Measurements from ENCODE around the gene COQ7.
A peak's percentile ranks its signal among the peaks of the same experiment; 100 is the strongest.

COQ7 gene

DNA sequence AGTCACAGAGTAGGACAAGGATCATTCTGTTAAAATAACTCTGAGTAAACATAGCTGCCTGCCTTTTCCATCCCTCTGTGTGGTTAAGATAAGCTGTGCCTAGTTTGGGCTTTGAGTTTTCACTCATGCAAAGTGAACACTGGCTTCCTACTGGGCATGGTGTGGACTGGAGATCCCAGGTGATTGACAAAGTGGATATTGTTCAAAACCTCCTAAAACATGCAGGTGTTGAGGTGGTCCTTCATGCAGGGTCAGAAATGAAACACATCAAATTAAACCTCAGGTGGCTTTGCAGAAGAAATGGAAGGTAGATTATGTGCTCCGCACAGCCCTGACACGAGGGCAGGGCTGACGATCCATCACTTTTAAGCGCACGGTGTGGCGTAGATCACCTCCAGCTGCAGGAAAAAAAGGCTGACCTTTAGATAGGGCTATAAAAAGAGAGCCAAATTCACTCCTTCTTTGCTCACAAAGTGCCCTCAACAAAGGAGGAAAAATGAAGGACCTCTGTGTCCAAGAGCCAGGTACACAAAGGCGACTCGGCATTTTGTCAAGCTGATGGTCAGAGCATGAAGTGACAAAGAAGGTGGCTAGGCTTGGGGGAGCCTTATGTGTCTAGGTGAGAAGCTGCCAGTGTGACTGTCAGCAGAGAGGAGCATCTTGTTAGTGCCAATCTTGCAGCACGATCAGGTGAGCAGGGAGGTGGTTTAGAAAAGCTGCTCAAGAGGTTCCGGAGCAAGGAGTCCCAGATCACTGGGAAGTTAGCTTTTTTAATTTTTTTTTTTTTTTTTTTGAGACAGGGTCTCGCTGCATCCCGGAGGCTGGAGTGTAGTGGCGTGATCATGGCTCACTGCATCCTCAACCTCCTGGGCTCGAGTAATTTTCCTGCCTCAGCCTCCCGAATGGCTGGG is 26.5 kb downstream of the COQ7 start:
- TF ChIP-seq ZNF274 (IDR thresholded peaks at IDR 0.05; ENCODE audit: low read depth, low read length) (no peak), SUZ12 (IDR thresholded peaks at IDR 0.05; ENCODE audit: extremely low read depth, insufficient read depth, insufficient read length) (no peak)
- Histone ChIP-seq H3K4me1 (ENCODE audit: insufficient read depth, insufficient read length) (peaks cover 4% of the 10 kb centered on the region), H3K4me3 (ENCODE audit: insufficient read length, low read depth) (no peak overlapping the region), H3K36me3 (ENCODE audit: insufficient read depth, insufficient read length, low read length) (no peaks in the 10 kb centered on the region), H3K9me3 (ENCODE audit: insufficient read depth, low read length) (peaks cover 11% of the 10 kb centered on the region), H3K27me3 (ENCODE audit: insufficient read depth, insufficient read length) (no peaks in the 10 kb centered on the region), H3K9ac (ENCODE audit: insufficient read length, low read depth) (no peak overlapping the region)
- no peak for DNase-seq (ENCODE audit: low read depth, low spot score)

DNA sequence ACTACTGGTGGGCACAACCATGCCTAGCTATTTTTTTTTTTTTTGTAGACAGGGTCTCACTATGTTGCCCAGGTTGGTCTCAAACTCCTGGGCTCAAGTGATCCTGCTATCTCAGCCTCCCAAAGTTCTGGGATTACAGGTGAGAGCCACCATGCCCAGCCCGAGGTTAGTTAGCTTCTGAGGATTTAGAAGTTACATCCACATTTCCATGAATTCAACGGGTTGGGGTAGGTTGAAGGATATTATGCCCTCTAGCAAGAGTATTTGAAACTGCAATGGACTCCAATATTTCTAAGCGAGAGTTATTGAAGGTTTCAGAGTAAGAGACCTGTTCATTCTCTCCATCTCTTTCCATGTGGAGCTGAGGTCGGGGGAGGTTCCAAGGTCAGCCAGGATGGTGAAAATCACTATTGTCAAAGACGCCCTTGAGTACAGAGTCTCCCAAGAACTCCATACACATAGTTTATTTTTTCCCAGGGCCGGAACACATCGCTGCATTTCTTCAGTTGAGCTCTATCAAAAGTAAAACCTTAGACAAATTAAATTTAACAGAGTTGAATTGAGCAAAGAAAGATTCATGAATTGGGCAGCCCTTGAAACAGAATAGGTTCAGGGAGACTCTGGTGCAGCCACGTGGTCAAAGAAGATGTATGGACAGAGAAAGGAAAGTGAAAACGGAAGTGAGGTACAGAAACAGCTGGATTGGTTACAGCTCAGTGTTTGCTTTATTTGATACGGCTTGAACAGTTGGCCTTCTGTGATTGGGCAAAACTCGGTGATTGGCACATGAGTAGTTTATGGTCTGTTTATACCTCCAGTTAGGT is 27.3 kb downstream of the COQ7 start:
- H3K9ac ChIP-seq (ENCODE audit: insufficient read length, low read depth), result no peak overlapping the region

GRCh38 chr16:19095654-19096053 is 28.2 kb downstream of the COQ7 start:
- H3K9ac ChIP-seq (ENCODE audit: insufficient read length, low read depth), result no peak overlapping the region
- peaks cover 16% of the 10 kb centered on the region for H3K9me3 ChIP-seq (ENCODE audit: insufficient read depth, low read length)
- no peaks in the 10 kb centered on the region for H3K36me3 ChIP-seq (ENCODE audit: insufficient read depth, insufficient read length, low read length)
- no peaks in the 10 kb centered on the region for H3K27me3 ChIP-seq (ENCODE audit: insufficient read depth, insufficient read length)
- H3K4me1 ChIP-seq (ENCODE audit: insufficient read depth, insufficient read length), result peaks cover 4% of the 10 kb centered on the region
- TF ChIP-seq SUZ12 (IDR thresholded peaks at IDR 0.05; ENCODE audit: extremely low read depth, insufficient read depth, insufficient read length), result no peak
- TF ChIP-seq YY1 (IDR thresholded peaks at IDR 0.05; ENCODE audit: insufficient read depth, insufficient read length), result no peak
- no peak for TF ChIP-seq ZNF274 (IDR thresholded peaks at IDR 0.05; ENCODE audit: low read depth, low read length)
- DNase-seq (ENCODE audit: low read depth, low spot score), result peak; percentile 66
- no peak overlapping the region for H3K4me3 ChIP-seq (ENCODE audit: insufficient read length, low read depth)

More for the DNA sequence above, 27.3 kb downstream of the COQ7 start:
- H3K4me1 ChIP-seq (ENCODE audit: insufficient read depth, insufficient read length), result peaks cover 4% of the 10 kb centered on the region
- H3K27me3 ChIP-seq (ENCODE audit: insufficient read depth, insufficient read length), result no peaks in the 10 kb centered on the region
- DNase-seq (ENCODE audit: low read depth, low spot score), result no peak
- peaks cover 11% of the 10 kb centered on the region for H3K9me3 ChIP-seq (ENCODE audit: insufficient read depth, low read length)
- TF ChIP-seq ZNF274 (IDR thresholded peaks at IDR 0.05; ENCODE audit: low read depth, low read length) (no peak), YY1 (IDR thresholded peaks at IDR 0.05; ENCODE audit: insufficient read depth, insufficient read length) (no peak)
- H3K4me3 ChIP-seq (ENCODE audit: insufficient read length, low read depth), result no peak overlapping the region
- H3K36me3 ChIP-seq (ENCODE audit: insufficient read depth, insufficient read length, low read length), result no peaks in the 10 kb centered on the region

- no peak for DNase-seq (ENCODE audit: low read depth, low spot score)
- no peaks in the 10 kb centered on the region for H3K27me3 ChIP-seq (ENCODE audit: insufficient read depth, insufficient read length)
- H3K36me3 ChIP-seq (ENCODE audit: insufficient read depth, insufficient read length, low read length), result no peaks in the 10 kb centered on the region
- no peak overlapping the region for H3K4me3 ChIP-seq (ENCODE audit: insufficient read length, low read depth)
- peaks cover 16% of the 10 kb centered on the region for H3K9me3 ChIP-seq (ENCODE audit: insufficient read depth, low read length)
- TF ChIP-seq SUZ12 (IDR thresholded peaks at IDR 0.05; ENCODE audit: extremely low read depth, insufficient read depth, insufficient read length), result no peak
- TF ChIP-seq YY1 (IDR thresholded peaks at IDR 0.05; ENCODE audit: insufficient read depth, insufficient read length), result no peak
- H3K4me1 ChIP-seq (ENCODE audit: insufficient read depth, insufficient read length), result peaks cover 4% of the 10 kb centered on the region
- no peak overlapping the region for H3K9ac ChIP-seq (ENCODE audit: insufficient read length, low read depth)
Observed at GRCh38 chr16:19098173-19098572, 30.8 kb downstream of the COQ7 start.

DNA sequence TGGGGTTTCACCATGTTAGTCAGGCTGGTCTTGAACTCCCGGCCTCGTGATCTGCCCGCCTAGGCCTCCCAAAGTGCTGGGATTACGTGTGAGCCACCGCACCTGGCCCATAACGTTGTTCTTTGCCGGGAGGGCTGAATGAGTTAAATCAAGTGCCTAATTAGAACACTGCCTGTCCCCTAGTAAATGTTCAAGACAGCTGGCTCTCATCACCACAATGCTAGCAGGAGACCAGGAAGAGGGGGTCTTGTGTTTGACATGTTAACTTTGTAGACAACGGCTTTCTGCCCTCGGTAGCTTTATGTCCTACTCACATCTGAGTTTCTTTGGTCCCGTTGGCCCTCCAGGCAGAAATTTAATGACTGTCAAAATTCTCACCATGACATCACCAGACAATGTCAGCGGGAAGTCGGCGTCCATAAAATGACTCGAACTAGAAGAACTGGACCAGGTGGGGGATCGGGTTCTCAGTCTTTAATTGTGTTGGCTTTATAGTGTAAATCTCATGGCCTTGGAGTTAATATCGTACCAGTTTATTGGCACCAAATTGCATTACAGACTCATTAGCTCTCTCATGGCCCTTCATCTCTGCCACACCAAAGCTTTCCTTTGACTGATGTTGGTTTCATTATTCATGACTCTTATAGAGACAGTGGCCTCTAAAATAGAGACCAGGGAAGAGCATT is 34.9 kb downstream of the COQ7 start:
- no peak for TF ChIP-seq SUZ12 (IDR thresholded peaks at IDR 0.05; ENCODE audit: extremely low read depth, insufficient read depth, insufficient read length)
- no peak for TF ChIP-seq ZNF274 (IDR thresholded peaks at IDR 0.05; ENCODE audit: low read depth, low read length)
- TF ChIP-seq YY1 (IDR thresholded peaks at IDR 0.05; ENCODE audit: insufficient read depth, insufficient read length), result no peak

GRCh38 chr16:19104607-19105006 is 37.2 kb downstream of the COQ7 start:
- peaks cover 11% of the 10 kb centered on the region for H3K4me1 ChIP-seq (ENCODE audit: insufficient read depth, insufficient read length)
- no peak overlapping the region for H3K4me3 ChIP-seq (ENCODE audit: insufficient read length, low read depth)
- H3K9me3 ChIP-seq (ENCODE audit: insufficient read depth, low read length), result peaks cover 4% of the 10 kb centered on the region; the same call in 1 of the 2 replicates
- no peak for DNase-seq (ENCODE audit: low read depth, low spot score)
- H3K9ac ChIP-seq (ENCODE audit: insufficient read length, low read depth), result no peak overlapping the region
- TF ChIP-seq SUZ12 (IDR thresholded peaks at IDR 0.05; ENCODE audit: extremely low read depth, insufficient read depth, insufficient read length) (no peak), YY1 (IDR thresholded peaks at IDR 0.05; ENCODE audit: insufficient read depth, insufficient read length) (no peak), ZNF274 (IDR thresholded peaks at IDR 0.05; ENCODE audit: low read depth, low read length) (no peak)
- no peaks in the 10 kb centered on the region for H3K27me3 ChIP-seq (ENCODE audit: insufficient read depth, insufficient read length)
- no peaks in the 10 kb centered on the region for H3K36me3 ChIP-seq (ENCODE audit: insufficient read depth, insufficient read length, low read length)

More for the DNA sequence above, 34.9 kb downstream of the COQ7 start:
- DNase-seq (ENCODE audit: low read depth, low spot score), result no peak
- no peaks in the 10 kb centered on the region for H3K36me3 ChIP-seq (ENCODE audit: insufficient read depth, insufficient read length, low read length)
- H3K9ac ChIP-seq (ENCODE audit: insufficient read length, low read depth), result no peak overlapping the region
- H3K4me1 ChIP-seq (ENCODE audit: insufficient read depth, insufficient read length), result peaks cover 11% of the 10 kb centered on the region
- H3K4me3 ChIP-seq (ENCODE audit: insufficient read length, low read depth), result no peak overlapping the region
- H3K27me3 ChIP-seq (ENCODE audit: insufficient read depth, insufficient read length), result no peaks in the 10 kb centered on the region
- peaks cover 16% of the 10 kb centered on the region for H3K9me3 ChIP-seq (ENCODE audit: insufficient read depth, low read length)
